AML-193 (cell line): ENCODE measurements around the gene EIF3D.

Source experiments
- DNase-seq, 2 experiments: peaks; one replicate each; lab custom pipeline; 2025; lab: John Stamatoyannopoulos, UW

EIF3D gene

GRCh38 chr22:36506637-36507517 lies 22.1 kb downstream of the EIF3D start, which contains the start of gene FOXRED2:
Gene FOXRED2, minus strand, starts transcription at chr22:36507040. Its CDS starts 618 bp downstream, at chr22:36506422.
- DNase-seq, result peak; percentile 57 to 74

DNA sequence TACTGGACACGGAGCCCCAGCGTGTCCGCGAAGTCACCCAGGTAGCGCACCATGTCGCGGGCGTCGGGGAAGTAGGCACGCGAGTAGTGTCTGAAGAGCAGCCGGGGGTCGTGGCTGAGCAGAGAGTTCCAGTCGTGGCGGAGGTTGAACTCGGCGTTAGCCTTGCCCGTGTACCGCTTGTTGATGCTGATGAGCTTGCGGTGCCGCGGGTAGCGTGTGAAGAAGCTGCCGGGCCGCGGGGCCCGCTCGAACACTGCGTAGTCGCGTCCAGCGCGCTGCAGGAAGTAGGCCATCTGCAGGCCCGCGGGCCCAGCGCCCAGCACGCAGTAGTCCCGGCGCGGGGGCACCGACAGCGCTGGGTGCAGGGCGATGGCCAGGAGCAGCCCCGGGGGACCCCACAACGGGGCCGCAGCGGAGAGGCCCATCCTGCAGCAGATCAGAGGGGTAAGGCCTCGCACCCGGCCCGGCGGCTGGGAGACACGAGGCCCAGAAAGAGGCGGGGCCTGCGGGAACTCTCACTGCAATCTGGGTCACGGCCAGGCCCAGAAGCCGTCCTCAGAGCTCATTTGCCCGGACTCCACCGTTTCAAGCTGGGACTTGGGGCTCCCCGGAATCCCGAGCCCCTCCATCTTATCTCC lies 22.8 kb downstream of the EIF3D start:
- DNase-seq, result no peak

GRCh38 chr22:36497910-36498665 lies 30.9 kb downstream of the EIF3D start:
- no peak for DNase-seq

DNA sequence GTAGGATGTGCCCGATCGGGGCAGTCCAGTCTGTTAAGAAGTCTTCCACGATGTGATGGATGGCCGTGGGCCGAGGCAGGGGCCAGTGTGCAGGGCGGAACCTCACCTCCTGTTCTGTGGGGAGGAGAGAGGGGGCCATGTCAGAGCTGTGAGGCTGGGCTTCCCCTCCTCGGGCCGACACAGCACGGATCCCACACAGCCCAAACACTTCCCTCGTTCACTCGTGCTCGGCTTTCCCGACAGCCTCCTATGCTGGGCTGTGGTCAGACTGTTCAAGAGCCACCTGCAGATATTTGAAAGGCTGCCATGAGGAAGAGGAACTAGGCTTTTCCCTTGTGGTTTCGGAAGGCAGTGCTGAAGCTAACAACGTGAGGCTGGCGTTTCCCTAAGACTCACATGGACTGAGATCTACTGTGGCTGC lies 35.3 kb downstream of the EIF3D start:
- DNase-seq, result peak; percentile 93 to 96

- DNase-seq, result no peak
These were observed 36.9 kb downstream of the EIF3D start for GRCh38 chr22:36492109-36492508.

- no peak for DNase-seq
These were observed 37.8 kb downstream of the EIF3D start for GRCh38 chr22:36491155-36491554.

DNA sequence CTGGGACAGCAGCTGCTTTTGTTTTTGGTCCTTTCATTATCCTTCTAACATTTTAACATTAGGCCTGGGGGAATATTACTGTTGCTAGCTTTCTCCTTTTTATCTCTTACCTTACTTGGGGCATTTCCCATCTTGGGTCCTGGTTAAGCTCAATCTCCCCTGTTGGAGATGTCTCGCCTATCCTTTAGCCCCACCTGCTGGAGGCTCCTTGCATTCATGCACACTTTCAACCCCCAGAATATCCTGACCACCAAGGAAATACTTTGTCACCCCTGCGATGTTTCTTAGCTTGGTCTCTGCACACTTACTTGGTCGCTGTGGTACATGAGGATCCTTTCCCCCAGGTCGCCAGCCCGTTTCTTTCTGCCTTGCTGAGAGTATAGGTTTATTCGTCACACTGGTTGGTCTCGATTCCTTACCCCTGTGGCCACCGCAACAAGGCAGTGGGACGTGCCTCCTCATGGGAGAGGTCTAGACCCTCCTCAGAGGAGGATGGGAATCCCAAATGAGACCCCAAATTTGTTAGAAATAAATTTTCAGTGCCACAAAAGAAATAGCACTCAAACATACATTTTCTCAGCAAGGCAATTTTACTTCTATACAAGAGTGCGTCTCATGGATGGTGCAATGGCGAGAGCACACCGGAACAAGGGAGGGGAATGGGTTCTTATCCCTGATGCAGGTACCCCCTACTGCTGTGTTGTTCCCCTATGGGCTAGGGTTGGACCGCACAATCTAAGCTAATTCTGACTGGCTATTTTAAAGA lies 42.2 kb downstream of the EIF3D start:
- DNase-seq, result peak; percentile 29 to 38

DNA sequence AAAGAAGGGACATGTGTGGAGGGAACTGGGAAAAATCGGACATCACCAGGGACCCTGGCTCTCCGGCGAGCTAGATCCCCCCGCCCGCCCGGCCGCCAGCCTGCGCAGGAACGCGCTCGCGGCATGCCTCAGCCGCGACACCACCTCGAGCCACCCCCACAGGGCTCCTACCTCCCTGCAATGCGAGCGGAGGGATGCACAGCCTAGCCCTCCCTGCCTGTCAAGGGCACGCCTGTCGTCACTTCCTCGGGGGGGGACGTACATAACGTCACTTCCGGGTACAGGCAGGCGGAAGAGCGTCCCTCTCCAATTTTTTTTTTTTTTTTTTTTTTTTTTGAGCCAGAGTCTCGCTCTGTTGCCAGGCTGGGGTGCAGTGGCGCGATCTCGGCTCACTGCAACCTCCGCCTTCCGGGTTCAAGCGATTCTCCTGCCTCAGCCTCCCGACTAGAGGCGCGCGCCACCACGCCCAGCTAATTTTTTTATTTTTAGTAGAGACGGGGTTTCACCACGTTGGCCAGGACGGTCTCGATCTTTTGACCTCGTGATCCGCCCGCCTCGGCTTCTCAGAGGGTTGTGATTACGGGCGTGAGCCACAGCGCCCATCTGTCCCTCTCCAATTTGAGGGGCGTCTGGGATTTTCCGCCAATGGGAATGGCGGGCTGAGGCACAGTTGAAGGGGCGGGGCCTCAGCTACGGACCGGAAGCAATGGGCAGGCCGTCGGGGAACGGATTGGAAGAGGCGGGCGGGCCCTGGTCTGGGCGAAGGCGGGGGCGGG lies 47.4 kb downstream of the EIF3D start, which contains the start of gene TXN2:
Gene TXN2, minus strand, starts transcription at position 248 of the 776 bp plus-strand sequence. CDS start 803 bp downstream, outside the sequence.
- DNase-seq, result peak; percentile 86 to 87

GRCh38 chr22:36480941-36481392 lies 48.0 kb downstream of the EIF3D start:
- peak in 1 of 2 experiments; percentile 23 for DNase-seq

DNA sequence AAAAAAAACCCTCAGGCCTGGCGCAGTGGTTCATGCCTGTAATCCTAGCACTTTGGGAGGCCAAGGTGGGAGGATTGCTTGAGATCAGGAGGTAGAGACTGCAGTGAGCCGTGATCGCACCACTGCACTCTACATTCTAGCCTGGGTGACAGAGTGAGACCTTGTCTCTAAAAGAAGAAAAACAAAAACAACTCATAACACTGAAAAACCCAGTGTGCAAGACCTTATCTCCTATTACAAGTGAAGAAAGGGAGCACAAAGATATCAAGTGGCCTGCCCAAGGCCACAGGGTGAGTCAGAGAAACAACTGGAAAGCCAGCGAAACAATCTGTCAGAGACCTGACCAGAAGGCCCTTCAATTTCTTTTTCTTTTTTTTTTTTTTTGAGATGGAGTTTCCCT lies 50.0 kb downstream of the EIF3D start:
- DNase-seq, result no peak

DNA sequence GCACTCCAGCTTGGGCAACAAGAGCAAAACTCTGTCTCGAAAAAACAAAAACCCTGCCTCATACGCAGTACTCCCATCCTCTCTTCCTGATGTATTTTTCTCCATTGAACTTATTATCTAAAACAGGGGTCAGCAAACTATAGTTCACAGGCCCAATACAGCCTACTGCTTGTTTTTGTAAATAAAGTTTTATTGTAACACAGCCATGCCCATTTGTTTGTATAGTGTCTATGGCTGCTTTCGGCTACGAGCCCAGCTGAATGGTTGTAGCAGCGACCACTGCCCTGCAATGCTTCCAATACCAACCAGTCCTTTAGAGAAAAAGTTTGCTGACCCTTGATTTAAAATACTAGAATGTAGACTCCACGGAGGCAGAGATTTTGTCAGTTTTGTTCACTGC lies 53.6 kb downstream of the EIF3D start:
- no peak for DNase-seq

DNA sequence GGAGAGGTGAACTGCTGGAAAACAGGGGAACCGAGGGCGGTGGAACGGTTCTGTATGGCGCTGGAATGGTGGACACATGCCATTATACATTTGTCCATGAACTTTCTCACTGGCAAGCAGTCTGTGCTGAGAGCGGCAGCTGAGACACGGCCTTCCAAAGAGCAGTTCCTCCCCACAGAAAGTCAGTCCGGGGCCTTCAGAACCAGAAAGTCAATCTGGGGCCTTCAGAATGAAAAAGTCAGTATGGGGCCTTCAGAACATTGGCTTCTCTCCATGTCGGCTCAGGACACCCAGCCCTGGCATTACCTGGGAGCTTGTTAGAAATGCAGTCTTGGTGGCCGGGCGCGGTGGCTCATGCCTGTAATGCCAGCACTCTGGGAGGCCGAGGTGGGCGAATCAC lies 56.3 kb downstream of the EIF3D start:
- DNase-seq, result no peak

- DNase-seq, result no peak
These were observed 57.6 kb downstream of the EIF3D start for GRCh38 chr22:36471341-36471821.

GRCh38 chr22:36470994-36471331 lies 58.0 kb downstream of the EIF3D start:
- DNase-seq, result no peak

DNA sequence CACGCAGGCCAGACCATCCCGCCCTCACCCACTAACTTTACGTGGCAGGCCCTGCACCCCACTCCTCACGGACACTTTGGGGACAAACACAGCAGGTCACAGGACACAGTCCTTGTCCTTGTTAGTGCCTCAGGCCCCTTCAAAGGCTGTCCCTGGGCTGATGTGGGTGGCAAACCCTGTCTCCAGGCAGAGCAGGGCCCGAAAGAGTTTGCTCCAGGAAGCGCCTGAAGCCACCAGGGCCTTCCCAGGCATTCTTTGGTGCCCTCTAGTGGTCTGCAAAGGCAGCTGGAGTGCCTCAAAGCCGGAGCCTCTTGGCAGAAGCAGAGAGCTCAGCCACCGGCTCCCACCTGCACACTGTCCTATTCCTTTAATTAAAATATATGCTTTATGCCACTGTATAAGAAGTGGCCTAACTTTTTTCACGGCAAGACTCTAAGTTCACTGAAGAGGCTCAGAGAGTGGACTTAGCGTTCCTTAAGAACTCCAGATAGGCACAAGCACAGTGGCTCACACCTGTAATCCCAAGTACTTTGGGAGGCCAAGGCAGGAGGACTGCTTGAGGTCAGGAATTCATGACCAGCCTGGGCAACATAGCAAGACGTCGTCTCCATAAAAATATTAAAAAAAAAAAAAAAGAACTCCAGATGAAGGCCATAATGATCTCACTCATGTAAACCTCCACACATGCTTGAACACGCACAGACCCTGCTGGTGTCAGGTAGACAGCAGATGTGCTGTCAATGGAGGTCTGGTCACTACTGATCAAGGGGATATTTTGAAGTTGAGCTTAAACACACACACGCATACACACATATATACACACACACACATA lies 58.6 kb downstream of the EIF3D start:
- peak; percentile 64 to 83 for DNase-seq

- DNase-seq, result no peak
These were observed 59.8 kb downstream of the EIF3D start for GRCh38 chr22:36469094-36469710.

DNA sequence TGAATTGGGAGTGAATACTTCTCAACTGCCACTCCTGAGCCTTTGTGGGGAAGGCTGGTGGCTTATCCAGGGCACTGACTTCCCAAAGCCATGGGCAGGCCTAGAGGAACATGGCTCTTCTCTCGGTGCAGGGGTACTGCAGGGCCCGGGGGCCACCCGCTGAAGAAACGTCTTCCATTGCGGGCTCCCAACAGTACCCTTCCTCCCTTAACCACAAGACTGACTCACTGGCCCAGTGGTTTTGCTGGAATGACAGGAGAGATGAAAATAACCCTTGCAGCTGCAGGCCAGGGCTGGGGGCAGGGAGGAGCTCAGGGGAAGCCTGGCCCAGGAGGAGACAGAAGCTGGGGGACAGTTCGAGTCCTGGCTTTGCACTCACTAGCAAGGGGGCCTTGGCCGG lies 61.0 kb downstream of the EIF3D start:
- DNase-seq, result peak; percentile 48 to 59

- DNase-seq, result no peak
These were observed 61.7 kb downstream of the EIF3D start for GRCh38 chr22:36467042-36467810.
